GM12878 (cell line): ENCODE data around the gene TNIP1. TPM values are rescaled to one million over a fixed set of nuclear protein-coding genes. Genes with fewer than 3 reads are reported as not detected.

Experiments
- ATF2 ChIP-seq: IDR thresholded peaks from 2 replicates; pipeline ENCODE4 v1.6.1; 2012; ENCODE audit warnings: low read length, inconsistent platforms
- BMI1 ChIP-seq: fragments of 450-650 bp; IDR thresholded peaks from 2 replicates; pipeline ENCODE4 v1.6.1; 2016; ENCODE audit warnings: mild to moderate bottlenecking, moderate library complexity, borderline replicate concordance
- CBFB ChIP-seq: IDR thresholded peaks from 2 replicates; pipeline ENCODE4 v1.6.1; 2016; ENCODE audit warnings: antibody characterized with exemption, low read depth
- CHD1 ChIP-seq: IDR thresholded peaks from 2 replicates; pipeline ENCODE4 v1.6.1; 2012; ENCODE audit warnings: low read depth, low read length, improper control_type of control experiment
- CHD2 ChIP-seq: IDR thresholded peaks from 2 replicates; pipeline ENCODE4 v1.6.1; 2011; ENCODE audit warnings: low read depth, low read length, improper control_type of control experiment, borderline replicate concordance
- CREM ChIP-seq: IDR thresholded peaks from 2 replicates; pipeline ENCODE4 v1.6.1; 2014; ENCODE audit warnings: antibody characterized with exemption, low read depth
- DPF2 ChIP-seq: fragments of 450-650 bp; IDR thresholded peaks from 2 replicates; pipeline ENCODE4 v1.6.1; 2017; ENCODE audit warnings: mild to moderate bottlenecking
- ESRRA ChIP-seq: IDR thresholded peaks from 2 replicates; pipeline ENCODE4 v1.6.1; 2012; ENCODE audit warnings: mild to moderate bottlenecking, low read length, improper control_type of control experiment
- FOXM1 ChIP-seq: IDR thresholded peaks from 2 replicates; pipeline ENCODE4 v1.6.1; 2012; ENCODE audit warnings: low read depth, mild to moderate bottlenecking, inconsistent platforms, low read length, moderate library complexity
- HDGF ChIP-seq: fragments of 450-650 bp; IDR thresholded peaks from 2 replicates; pipeline ENCODE4 v1.6.1; 2016; ENCODE audit warnings: antibody characterized with exemption
- IRF4 ChIP-seq: IDR thresholded peaks from 2 replicates; pipeline ENCODE4 v1.6.1; 2011; ENCODE audit warnings: low read depth, low read length
- KLF5 ChIP-seq: fragments of 450-650 bp; IDR thresholded peaks from 2 replicates; pipeline ENCODE4 v1.6.1; 2014; ENCODE audit warnings: mild to moderate bottlenecking; ENCODE audit not compliant: partially characterized antibody
- MAX ChIP-seq: IDR thresholded peaks from 2 replicates; pipeline ENCODE4 v1.6.1; 2012; ENCODE audit warnings: low read depth, low read length, improper control_type of control experiment
- POLR2A ChIP-seq: IDR thresholded peaks from 2 replicates; pipeline ENCODE4 v1.6.1; 2011; ENCODE audit warnings: low read depth, mild to moderate bottlenecking, low read length
- POLR2AphosphoS5 ChIP-seq: IDR thresholded peaks from 2 replicates; pipeline ENCODE4 v1.6.1; 2011; ENCODE audit warnings: mild to moderate bottlenecking, low read length, inconsistent platforms
- SIN3A ChIP-seq: IDR thresholded peaks from 2 replicates; pipeline ENCODE4 v1.6.1; 2012; ENCODE audit warnings: low read depth, low read length, improper control_type of control experiment
- SMAD1 ChIP-seq: fragments of 450-650 bp; IDR thresholded peaks from 2 replicates; pipeline ENCODE4 v1.6.1; 2018; ENCODE audit warnings: mild to moderate bottlenecking, low read depth; ENCODE audit not compliant: partially characterized antibody
- STAT3 ChIP-seq: IDR thresholded peaks from 2 replicates; pipeline ENCODE4 v1.6.1; 2011; ENCODE audit warnings: low read depth, low read length, improper control_type of control experiment
- TAF1 ChIP-seq: IDR thresholded peaks from 2 replicates; pipeline ENCODE4 v1.6.1; 2011; ENCODE audit warnings: mild to moderate bottlenecking, low read depth, low read length, borderline replicate concordance
- ZBTB4 ChIP-seq: fragments of 450-650 bp; formaldehyde crosslinking; IDR thresholded peaks from 2 replicates; pipeline ENCODE4 v1.4.0; 2022; ENCODE audit warnings: mild to moderate bottlenecking, moderate library complexity
- ZBTB40 ChIP-seq: fragments of 450-650 bp; IDR thresholded peaks from 2 replicates; pipeline ENCODE4 v1.6.1; 2016; ENCODE audit warnings: mild to moderate bottlenecking, moderate library complexity, borderline replicate concordance
- ZNF274 ChIP-seq: IDR thresholded peaks from one replicate; pipeline ENCODE4 v1.8.0; 2011; ENCODE audit not compliant: insufficient read length, insufficient read depth
- polyA plus RNA-seq, 11 experiments: library from polyadenylated mRNA; depleted of rRNA in 4 of 11; unstranded in 6 of 11; stranded (reverse) in 5 of 11; fragments of >200 nt; fragmentation: Nextera tagmentation in 4 of 11; fragmentation: Illumina TruSeq in 1 of 11; extraction: Ambion mirVana in 4 of 11; extraction: Trizol in 1 of 11; gene quantifications; 1 replicate in 1 of 11; 2 replicates in 10 of 11; pipeline versions ENCODE4 v1.2.1 to v1.2.3, GENCODE V29; 2011 to 2016; ENCODE audit warnings: inconsistent platforms in 2 of 11, missing spikeins in 2 of 11, low read depth in 1 of 11
- total RNA-seq, 4 experiments: library from RNA; depleted of rRNA in 3 of 4; stranded (reverse); fragments of >200 nt in 3 of 4; fragmentation: Illumina TruSeq in 1 of 4; extraction: Trizol in 1 of 4; gene quantifications; 2 replicates each; pipeline versions ENCODE4 v1.2.1 to v1.2.3, GENCODE V29; 2013 to 2021

The TNIP1 gene
- total and polyA plus RNA-seq, 10 of the 15 experiments (the other 5 are each of a cell fraction or from before 2014, with no cell fraction given), result 4.4 to 279 (median 150) TPM

- TF ChIP-seq MAX, result no peak; the same call in 1 of the 2 replicates
- TF ChIP-seq DPF2, result 0 out of 2 replicates have a peak, but pooled peaks have one; percentile 19
- TF ChIP-seq SIN3A, result no peak
- TF ChIP-seq HDGF, result no peak; the same call in 1 of the 2 replicates
- TF ChIP-seq ESRRA, result no peak
- TF ChIP-seq CBFB, result peak; percentile 59; the same call in 1 of the 2 replicates
- TF ChIP-seq ZBTB4, result no peak
- TF ChIP-seq SMAD1, result no peak
- peak; percentile 51; the same call in 1 of the 2 replicates for TF ChIP-seq POLR2AphosphoS5
- TF ChIP-seq POLR2A, result no peak; the same call in none of the 2 replicates
- TF ChIP-seq ZNF274, result no peak
- TF ChIP-seq CHD2, result no peak
- TF ChIP-seq BMI1, result no peak
- TF ChIP-seq STAT3, result no peak
- no peak for TF ChIP-seq ATF2
- TF ChIP-seq ZBTB40, result no peak
- peak; percentile 30 for TF ChIP-seq KLF5
- TF ChIP-seq IRF4, result no peak
- no peak for TF ChIP-seq TAF1
- peak; percentile 31; the same call in 1 of the 2 replicates for TF ChIP-seq CREM
- TF ChIP-seq CHD1, result no peak
- no peak; the same call in 1 of the 2 replicates for TF ChIP-seq FOXM1
These were observed 12.2 kb downstream of the TNIP1 start (continued) for GRCh38 chr5:151068433-151069197.
